Suppressor macrophage treated with lipopolysaccharide for 1 hour (primary cell): ENCODE measurements around the gene IFNW1.

ENCODE experiments used
- DNase-seq, 3 donors: peaks; one replicate each; pipeline ENCODE4 v3.0.0-alpha.2; 2020 to 2022

IFNW1 gene

DNA sequence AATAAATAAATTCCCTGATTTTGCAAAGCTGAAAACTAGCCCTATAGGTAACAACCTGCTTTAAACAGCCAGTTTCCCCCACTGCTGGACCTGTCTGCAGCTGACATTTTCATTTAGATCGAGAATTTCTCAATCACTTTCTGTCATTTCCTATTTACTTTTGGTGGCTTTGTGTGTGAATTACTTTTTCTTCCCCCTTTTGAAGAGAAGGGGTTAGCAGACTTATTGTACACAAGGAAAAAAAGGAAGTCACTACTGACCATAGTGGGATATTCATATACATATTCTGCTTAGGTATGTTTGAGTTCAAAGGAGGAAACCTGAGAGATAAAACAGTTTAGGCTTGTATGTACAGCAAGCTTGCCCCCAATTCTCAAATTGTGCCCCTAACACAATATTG is 36.8 kb downstream of the IFNW1 start:
- peak; percentile 38 to 77 (median 71) for DNase-seq

DNA sequence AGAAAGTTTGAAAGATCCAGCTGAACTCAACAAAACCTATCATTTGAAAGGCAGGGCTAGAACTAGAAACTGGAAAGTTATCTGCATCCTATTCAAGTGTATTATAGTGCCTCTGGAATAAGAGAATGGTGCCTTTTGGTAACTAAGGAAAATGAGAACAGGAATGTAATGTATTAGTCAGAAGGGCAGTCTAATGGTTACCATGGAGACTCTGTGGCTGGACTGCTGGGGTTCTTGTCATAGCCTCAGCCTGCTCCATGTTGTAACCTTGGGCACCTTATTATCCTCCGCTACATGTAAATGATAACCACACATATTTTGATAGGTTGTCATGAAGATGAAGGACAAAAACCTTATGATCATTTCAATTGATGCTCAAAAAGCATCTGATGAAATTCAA is 39.3 kb downstream of the IFNW1 start:
- DNase-seq = peak in 1 of 3 donors; percentile 33

DNA sequence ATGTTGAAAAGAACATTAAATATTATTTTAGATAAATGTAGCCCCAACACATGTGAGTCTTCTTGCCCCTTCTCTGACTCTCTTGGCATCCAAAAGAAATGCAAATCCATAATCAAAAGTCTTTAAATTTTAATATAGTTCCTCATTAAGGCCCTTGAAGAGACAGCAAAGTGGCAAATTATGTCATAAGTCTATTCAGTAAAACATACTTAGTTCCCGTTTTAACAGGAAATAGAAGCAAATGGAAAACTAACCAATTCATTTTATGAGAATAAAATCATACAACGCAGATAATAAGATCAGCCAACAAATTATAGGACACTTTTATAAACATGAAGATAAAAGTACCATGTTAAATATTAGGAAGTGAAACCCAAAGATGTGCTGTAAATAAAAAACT is 43.8 kb downstream of the IFNW1 start:
- peak; percentile 37 to 67 (median 64) for DNase-seq

DNA sequence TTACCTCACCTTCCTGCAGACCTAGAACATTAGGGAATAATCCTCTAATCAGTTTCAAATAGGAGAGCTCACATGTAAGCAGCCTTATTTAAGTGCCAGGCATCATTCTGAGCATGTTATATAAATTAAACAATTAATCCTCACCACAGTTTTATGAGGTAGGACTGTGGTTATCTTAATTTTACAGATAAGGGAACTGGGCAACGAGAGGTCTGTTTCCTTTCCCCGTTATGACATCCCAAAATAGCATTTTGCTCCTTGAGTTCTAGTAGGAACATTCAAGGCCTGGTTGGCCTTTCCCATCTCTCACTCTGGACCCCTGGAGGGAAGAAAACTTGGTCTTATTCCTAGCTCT is 44.8 kb downstream of the IFNW1 start:
- DNase-seq = no peak

DNA sequence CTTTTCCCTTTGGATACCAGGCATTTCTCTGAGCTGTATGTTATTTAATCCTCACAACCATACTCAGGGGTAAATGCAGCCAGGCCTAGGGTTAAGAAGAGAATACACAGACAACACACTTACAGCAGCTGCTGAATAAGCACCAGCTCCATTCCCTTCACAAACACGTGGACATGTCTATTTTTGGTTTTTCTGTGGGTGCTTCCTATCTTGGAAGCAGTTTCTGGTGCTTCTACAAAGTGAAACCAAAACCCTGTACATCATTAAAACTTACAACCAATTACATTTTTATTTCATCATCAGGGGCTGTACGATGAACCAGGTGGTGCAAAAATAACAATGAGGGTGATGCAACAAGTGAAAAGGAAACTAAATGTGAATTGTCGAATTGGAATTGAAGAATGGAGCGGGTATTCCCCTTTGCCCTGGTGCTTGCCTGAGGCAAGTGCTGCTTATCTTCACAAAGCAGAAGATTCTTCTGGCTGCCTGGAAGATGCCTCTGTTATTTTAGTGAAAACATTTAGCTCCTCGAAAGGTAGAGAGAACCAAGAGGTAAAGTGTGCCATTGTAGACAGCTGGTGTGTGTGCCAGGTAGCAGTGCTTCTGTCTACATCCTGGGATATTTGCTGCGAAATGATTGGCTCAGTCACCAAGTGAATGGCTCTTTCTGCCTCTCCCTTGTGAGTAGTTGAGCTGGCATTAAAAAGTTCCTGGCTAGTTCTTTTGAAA is 45.3 kb downstream of the IFNW1 start:
- DNase-seq = peak; percentile 82 to 93 (median 89)

DNA sequence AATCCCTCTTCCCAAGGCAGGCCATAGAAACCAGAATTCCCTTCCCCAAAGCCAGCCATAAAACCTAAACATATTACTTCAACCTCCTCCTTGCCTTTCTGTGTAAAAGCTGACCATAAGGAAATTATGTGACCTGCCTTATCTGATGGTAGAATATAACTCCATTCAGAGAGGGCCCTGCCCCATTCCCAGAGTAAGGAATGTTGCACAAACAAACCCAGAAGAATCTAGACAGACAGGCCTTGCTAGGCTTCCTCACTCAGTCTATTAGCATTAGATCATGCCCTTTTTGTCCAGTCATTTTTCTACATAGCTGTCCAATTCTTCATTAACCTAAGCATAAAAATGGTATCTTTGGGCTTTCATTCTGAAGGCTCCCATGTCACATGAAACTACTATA is 46.1 kb downstream of the IFNW1 start:
- DNase-seq = no peak
